Stomach (tissue), 4 donors: ENCODE results near the gene SCN10A.

Experiments
- POLR2A ChIP-seq, 4 donors: fragments of 450-650 bp; IDR thresholded peaks; one replicate each; pipeline ENCODE4 v1.6.1; 2016; ENCODE audit warnings: antibody characterized with exemption in 4 of 4, control low read depth in 2 of 4, mild to moderate bottlenecking in 1 of 4, moderate library complexity in 1 of 4
- POLR2AphosphoS5 ChIP-seq, 3 donors: sonication (generic); formaldehyde crosslinking; IDR thresholded peaks; one replicate each; pipeline ENCODE4 v1.6.1; 2016; ENCODE audit warnings: antibody characterized with exemption in 3 of 3
- TF ChIP-seq, protein P1 (sequence below), 7 experiments: fragments of 450-650 bp in 4 of 7; fragments of 200-600 bp in 3 of 7; sonication (generic) in 3 of 7; IDR thresholded peaks; one replicate each; pipeline ENCODE4 v1.5.1; 2016 to 2019; ENCODE audit warnings: antibody characterized with exemption in 7 of 7, control low read depth in 2 of 7, mild to moderate bottlenecking in 1 of 7

DNA sequence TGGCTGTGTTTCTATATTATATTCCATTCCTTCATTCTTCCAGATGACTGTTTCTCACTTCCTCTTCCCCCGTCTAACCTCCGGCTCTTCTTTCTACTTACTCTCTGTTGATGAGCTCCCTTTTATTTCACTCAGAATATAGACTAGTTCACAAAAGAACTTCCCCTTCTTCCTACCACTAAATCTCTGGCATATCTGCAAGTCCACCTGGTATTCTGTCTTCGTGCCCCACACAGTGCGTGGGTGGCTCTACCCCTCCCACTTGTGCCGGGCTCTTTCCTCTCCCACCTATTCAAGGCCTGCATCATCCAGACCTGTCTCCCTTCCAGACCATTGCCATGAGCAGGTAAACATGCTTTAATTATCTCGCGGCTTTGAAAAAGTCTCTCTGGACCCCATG is 73.0 kb downstream of the SCN10A start:
- TF ChIP-seq, protein P1, sequence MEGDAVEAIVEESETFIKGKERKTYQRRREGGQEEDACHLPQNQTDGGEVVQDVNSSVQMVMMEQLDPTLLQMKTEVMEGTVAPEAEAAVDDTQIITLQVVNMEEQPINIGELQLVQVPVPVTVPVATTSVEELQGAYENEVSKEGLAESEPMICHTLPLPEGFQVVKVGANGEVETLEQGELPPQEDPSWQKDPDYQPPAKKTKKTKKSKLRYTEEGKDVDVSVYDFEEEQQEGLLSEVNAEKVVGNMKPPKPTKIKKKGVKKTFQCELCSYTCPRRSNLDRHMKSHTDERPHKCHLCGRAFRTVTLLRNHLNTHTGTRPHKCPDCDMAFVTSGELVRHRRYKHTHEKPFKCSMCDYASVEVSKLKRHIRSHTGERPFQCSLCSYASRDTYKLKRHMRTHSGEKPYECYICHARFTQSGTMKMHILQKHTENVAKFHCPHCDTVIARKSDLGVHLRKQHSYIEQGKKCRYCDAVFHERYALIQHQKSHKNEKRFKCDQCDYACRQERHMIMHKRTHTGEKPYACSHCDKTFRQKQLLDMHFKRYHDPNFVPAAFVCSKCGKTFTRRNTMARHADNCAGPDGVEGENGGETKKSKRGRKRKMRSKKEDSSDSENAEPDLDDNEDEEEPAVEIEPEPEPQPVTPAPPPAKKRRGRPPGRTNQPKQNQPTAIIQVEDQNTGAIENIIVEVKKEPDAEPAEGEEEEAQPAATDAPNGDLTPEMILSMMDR (IDR thresholded peaks at IDR 0.05), result no peak
- TF ChIP-seq POLR2A (IDR thresholded peaks at IDR 0.05) (no peak), POLR2AphosphoS5 (IDR thresholded peaks at IDR 0.05) (no peak)
